Endothelial cell of umbilical vein (primary cell): ENCODE data around the gene SPA17. TPM values are rescaled to one million over a fixed set of nuclear protein-coding genes. Genes with fewer than 3 reads are reported as not detected.

Experiments
- BruUV-seq: library from RNA; stranded (reverse); fragments of 400-500 nt; replicated peaks from 2 replicates; lab custom pipeline; 2021; lab: Mats Ljungman, UMichigan
- CTCF ChIA-PET: fragments of 300-600, 350-600 bp; sonication (Branson Sonifier 250); formaldehyde crosslinking; loops from one replicate; lab custom pipeline; 2021; ENCODE audit warnings: antibody characterized with exemption, inconsistent platforms; lab: Charles Lee
- POLR2A ChIA-PET: fragments of 300-600, 350-600 bp; sonication (Branson Sonifier 250); formaldehyde crosslinking; loops from one replicate; lab custom pipeline; 2021; ENCODE audit warnings: antibody characterized with exemption, inconsistent platforms; lab: Charles Lee
- DNase-seq: peaks from one replicate; pipeline ENCODE4 v3.0.0-alpha.2; 2011; ENCODE audit warnings: low read depth, low spot score
- FAIRE-seq: peaks from 2 replicates; lab custom pipeline; 2011; peaks lifted over from hg19 to GRCh38; lab: Jason Lieb, UNC
- H2AFZ ChIP-seq: 2 replicates; pipeline ENCODE4 v1.6.0; 2012; ENCODE audit warnings: low read depth, low read length, control low read depth, inconsistent platforms
- H3K27ac ChIP-seq: 2 replicates; pipeline ENCODE4 v1.5.1; 2011; ENCODE audit warnings: low read depth, mild to moderate bottlenecking, control low read depth, low read length, moderate library complexity; ENCODE audit not compliant: insufficient read depth
- H3K27me3 ChIP-seq, 2 experiments: 2 replicates each; pipeline versions ENCODE4 v1.6.0 to v1.6.1; 2011; ENCODE audit warnings: low read length in 2 of 2, mixed read lengths in 1 of 2; ENCODE audit not compliant: control insufficient read depth in 2 of 2, insufficient read depth in 2 of 2
- H3K36me3 ChIP-seq, 2 experiments: 2 replicates in 1 of 2; 3 replicates in 1 of 2; pipeline ENCODE4 v1.5.1; 2011; ENCODE audit warnings: low read length in 2 of 2, mild to moderate bottlenecking in 1 of 2, moderate library complexity in 1 of 2; ENCODE audit not compliant: control insufficient read depth in 2 of 2, insufficient read depth in 2 of 2; ENCODE audit errors: extremely low read depth in 1 of 2
- H3K4me1 ChIP-seq: 3 replicates; pipeline ENCODE4 v1.5.1; 2011; ENCODE audit warnings: mild to moderate bottlenecking, low read length; ENCODE audit not compliant: control insufficient read depth, insufficient read depth; ENCODE audit errors: extremely low read depth
- H3K4me2 ChIP-seq: 2 replicates; pipeline ENCODE4 v1.6.1; 2011; ENCODE audit warnings: low read length, control low read depth, mixed read lengths; ENCODE audit not compliant: insufficient read depth
- H3K4me3 ChIP-seq, 3 experiments: fragments of 200-600 bp in 1 of 3; sonication (generic), shearing (Covaris generic) in 1 of 3; replicated peaks in 1 of 3; 2 replicates each; pipeline ENCODE4 v1.5.1; 2011 to 2016; ENCODE audit warnings: control low read depth in 3 of 3, low read length in 3 of 3, mild to moderate bottlenecking in 2 of 3, inconsistent platforms in 1 of 3, low read depth in 1 of 3, moderate library complexity in 1 of 3; ENCODE audit not compliant: insufficient read depth in 1 of 3
- H3K79me2 ChIP-seq: 2 replicates; pipeline ENCODE4 v1.6.0; 2012; ENCODE audit warnings: low read length, inconsistent platforms; ENCODE audit not compliant: control insufficient read depth, insufficient read depth
- H3K9ac ChIP-seq: replicated peaks from 2 replicates; pipeline ENCODE3; 2011; ENCODE audit warnings: low read length, control low read depth; ENCODE audit not compliant: insufficient read depth; ENCODE audit errors: extremely low read depth
- H3K9me1 ChIP-seq: replicated peaks from 3 replicates; pipeline ENCODE4 v1.6.0; 2011; ENCODE audit warnings: mild to moderate bottlenecking, low read length; ENCODE audit not compliant: control insufficient read depth, insufficient read depth; ENCODE audit errors: extremely low read depth
- H3K9me3 ChIP-seq: replicated peaks from 2 replicates; pipeline ENCODE4 v1.5.1; 2012; ENCODE audit warnings: low read length, inconsistent platforms; ENCODE audit not compliant: control insufficient read depth, insufficient read depth
- H4K20me1 ChIP-seq: replicated peaks from 2 replicates; pipeline ENCODE3; 2011; ENCODE audit warnings: mild to moderate bottlenecking, low read length; ENCODE audit not compliant: control insufficient read depth, insufficient read depth; ENCODE audit errors: extremely low read depth
- CTCF ChIP-seq, 2 donors: IDR thresholded peaks; 1 replicate in 1 of 2; 2 replicates in 1 of 2; pipeline ENCODE4 v1.5.1; 2011; ENCODE audit warnings: low read length in 2 of 2, mild to moderate bottlenecking in 2 of 2, moderate library complexity in 2 of 2, control low read depth in 1 of 2, inconsistent platforms in 1 of 2, low read depth in 1 of 2; ENCODE audit not compliant: insufficient read depth in 1 of 2; ENCODE audit errors: extremely low read depth in 1 of 2
- EZH2 ChIP-seq: IDR thresholded peaks from 2 replicates; pipeline ENCODE4 v1.6.1; 2012; ENCODE audit warnings: borderline replicate concordance, low read depth, mild to moderate bottlenecking, moderate library complexity, low read length, inconsistent platforms; ENCODE audit not compliant: severe bottlenecking
- FOS ChIP-seq: IDR thresholded peaks from 2 replicates; pipeline ENCODE4 v1.6.1; 2011; ENCODE audit warnings: mild to moderate bottlenecking, low read length, moderate library complexity, borderline replicate concordance; ENCODE audit not compliant: insufficient read depth
- GATA2 ChIP-seq: IDR thresholded peaks from 2 replicates; pipeline ENCODE4 v1.7.0; 2011; ENCODE audit warnings: low read depth, mild to moderate bottlenecking, moderate library complexity, mixed read lengths, low read length; ENCODE audit not compliant: insufficient read length, insufficient read depth
- JUN ChIP-seq: IDR thresholded peaks from 2 replicates; pipeline ENCODE4 v1.6.1; 2011; ENCODE audit warnings: borderline replicate concordance, low read depth; ENCODE audit not compliant: insufficient read length, insufficient read depth
- MYC ChIP-seq: IDR thresholded peaks from one replicate; pipeline ENCODE4 v1.6.1; 2011; ENCODE audit warnings: mild to moderate bottlenecking, low read depth, low read length
- POLR2A ChIP-seq: IDR thresholded peaks from 2 replicates; pipeline ENCODE4 v1.6.1; 2012; ENCODE audit warnings: low read depth, mild to moderate bottlenecking, control low read depth, low read length
- POLR2AphosphoS5 ChIP-seq: IDR thresholded peaks from 2 replicates; pipeline ENCODE4 v1.6.1; 2012; ENCODE audit warnings: low read depth, mild to moderate bottlenecking, control low read depth, low read length, moderate library complexity; ENCODE audit not compliant: insufficient read depth
- dilution Hi-C: fragments of 300-500 bp; cut with MboI; formaldehyde crosslinking; loops from one replicate; pipeline ENCODE4 v1.15.0; 2019; ENCODE audit warnings: low sequenced_read_pairs; ENCODE audit not compliant: extremely low pct_ligation_motif_present
- intact Hi-C: fragments of 100-400 bp; cut with micrococcal nuclease; formaldehyde crosslinking; loops from one replicate; pipeline ENCODE4 v1.10.0; 2022
- polyA plus RNA-seq, 4 experiments: library from polyadenylated mRNA; depleted of rRNA in 3 of 4; stranded (reverse) in 3 of 4; unstranded in 1 of 4; fragments of >200 nt; gene quantifications; 2 replicates each; pipeline versions ENCODE4 v1.2.1 to v1.2.3, GENCODE V29; 2011 to 2012; ENCODE audit warnings: missing spikeins in 1 of 4
- total RNA-seq: library from RNA; stranded (reverse); gene quantifications from 2 replicates; pipeline ENCODE4 v1.2.3, GENCODE V29; 2021
- TF ChIP-seq, protein P1 (sequence below): IDR thresholded peaks from 2 replicates; pipeline ENCODE4 v1.6.1; 2011; ENCODE audit not compliant: insufficient read depth, insufficient read length

Gene SPA17
- total and polyA plus RNA-seq, 2 donors (not counting 3 experiments of a cell fraction or from before 2014, with no cell fraction given), result 3.9 to 4.7 TPM

DNA sequence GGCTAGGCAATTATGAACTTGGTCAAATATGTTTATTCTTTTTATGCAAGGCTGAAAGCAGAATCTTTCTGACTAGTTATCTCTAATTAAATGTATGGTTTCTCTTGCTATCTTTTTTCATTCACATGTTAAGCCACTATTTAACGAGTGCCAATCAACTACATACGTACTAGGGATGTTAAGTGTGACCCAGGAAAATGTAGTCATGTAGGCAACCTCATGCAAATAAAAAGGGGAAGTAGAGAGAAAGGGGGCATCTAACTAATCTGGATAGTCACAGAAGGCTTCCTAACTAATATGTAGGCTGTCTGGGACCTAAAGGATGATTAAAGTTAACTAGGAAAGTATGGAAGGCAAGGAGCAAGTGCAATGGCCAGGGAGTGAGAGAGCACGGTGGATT, 27.6 kb upstream of the SPA17 start:
- intact Hi-C loops (no loop called here), dilution Hi-C loops (no loop called here)
- CTCF ChIA-PET, result interaction anchor here (0.8 to 6.5 kb wide), 4 partner anchors 187 to 221 kb away, joined by 4 to 86 read pairs (median 8); no protein-coding TSS in a partner anchor

More for the DNA sequence above, 27.6 kb upstream of the SPA17 start:
- Histone ChIP-seq H4K20me1 (no peaks in the 10 kb centered on the region), H3K4me3 (no peak overlapping the region), H3K9me3 (no peaks in the 10 kb centered on the region), H3K79me2 (no peaks in the 10 kb centered on the region), H3K4me2 (no peak overlapping the region), H3K27me3 (no peaks in the 10 kb centered on the region), H3K27ac (no peak overlapping the region), H2AFZ (no peak overlapping the region), H3K9ac (no peak overlapping the region), H3K36me3 (no peaks in the 10 kb centered on the region), H3K4me1 (peaks cover 18% of the 10 kb centered on the region), H3K9me1 (no peaks in the 10 kb centered on the region)
- BruUV-seq, result no TSS peak
- DNase-seq (no peak), FAIRE-seq (no peak)
- POLR2A ChIA-PET, result no interaction called here
- TF ChIP-seq POLR2AphosphoS5, result no peak
- TF ChIP-seq GATA2, result no peak
- TF ChIP-seq EZH2, result no peak
- no peak for TF ChIP-seq JUN
- TF ChIP-seq MYC, result no peak
- no peak for TF ChIP-seq POLR2A
- TF ChIP-seq, protein P1, sequence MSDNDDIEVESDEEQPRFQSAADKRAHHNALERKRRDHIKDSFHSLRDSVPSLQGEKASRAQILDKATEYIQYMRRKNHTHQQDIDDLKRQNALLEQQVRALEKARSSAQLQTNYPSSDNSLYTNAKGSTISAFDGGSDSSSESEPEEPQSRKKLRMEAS, result no peak
- no peak for TF ChIP-seq CTCF (IDR thresholded peaks at IDR 0.05; ENCODE audit: extremely low read depth in 1 of 2, insufficient read depth in 1 of 2, low read depth in 1 of 2, low read length in 2 of 2)
- no peak for TF ChIP-seq FOS
